Measurements from ENCODE around the gene SPEG. TPM values are rescaled to one million over a fixed set of nuclear protein-coding genes. Genes with fewer than 3 reads are reported as not detected.
"Not testable (repeated sequence)": the region's sequence is repeated elsewhere in the genome, so short reads cannot be mapped to it uniquely, and the experiment has no call there.

SPEG gene
- total RNA-seq, 1 experiment from 2014 or later: 56.6 TPM

DNA sequence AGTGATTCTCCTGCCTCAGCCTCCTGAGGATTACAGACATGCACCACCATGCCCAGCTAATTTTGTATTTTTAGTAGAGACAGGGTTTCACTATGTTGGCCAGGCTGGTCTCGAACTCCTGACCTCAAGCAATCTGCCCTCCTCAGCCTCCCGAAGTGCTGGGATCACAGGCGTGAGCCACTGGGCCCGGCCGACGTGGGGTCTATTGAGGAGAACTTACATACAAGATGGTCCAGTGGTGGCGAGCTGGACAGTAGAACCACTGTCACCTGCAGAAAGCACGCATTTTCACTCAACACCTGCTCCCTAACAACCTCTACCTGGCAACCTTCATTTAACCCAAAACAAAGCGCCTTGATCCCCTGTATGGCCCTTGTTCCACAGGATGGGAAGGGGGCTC, 39.6 kb upstream of the SPEG start:
- BruUV-seq (replicated peaks); H4K20me1 ChIP-seq (ENCODE audit: insufficient read depth); H3K9ac ChIP-seq (ENCODE audit: low read length); H3K4me2 ChIP-seq (ENCODE audit: low read length); H3K36me3 ChIP-seq (ENCODE audit: control insufficient read depth in 1 of 2, insufficient read depth in 2 of 2, low read length in 2 of 2); H3K27ac ChIP-seq (ENCODE audit: low read depth, low read length); intact Hi-C loops (cut with micrococcal nuclease); H3K27me3 ChIP-seq (ENCODE audit: insufficient read depth, low read length); H2AFZ ChIP-seq (ENCODE audit: low read depth, low read length, poor library complexity, severe bottlenecking); H3K4me3 ChIP-seq (replicated peaks in 1 of 2; ENCODE audit: low read depth in 1 of 2, low read length in 2 of 2); DNase-seq (ENCODE audit: low read depth, low spot score); ATAC-seq; H3K79me2 ChIP-seq (ENCODE audit: insufficient read depth, low read length); POLR2A ChIA-PET; CTCF ChIA-PET; H3K9me3 ChIP-seq (ENCODE audit: control insufficient read depth in 1 of 2, insufficient read depth in 1 of 2, low read depth in 1 of 2, low read length in 2 of 2); RAD21 ChIA-PET (ENCODE audit: low non-redundant PET in 1 of 2, low total read pairs in 2 of 2, uncharacterized antibody in 2 of 2, unreplicated experiment in 2 of 2); H3K9me2 ChIP-seq (ENCODE audit: insufficient read depth): not testable (repeated sequence)
- peaks cover 8 to 15% of the 10 kb centered on the region in 2 experiments; a peak in 3 of 4 replicates for H3K4me1 ChIP-seq (ENCODE audit: control insufficient read depth in 1 of 2, insufficient read depth in 2 of 2, low read length in 2 of 2)

DNA sequence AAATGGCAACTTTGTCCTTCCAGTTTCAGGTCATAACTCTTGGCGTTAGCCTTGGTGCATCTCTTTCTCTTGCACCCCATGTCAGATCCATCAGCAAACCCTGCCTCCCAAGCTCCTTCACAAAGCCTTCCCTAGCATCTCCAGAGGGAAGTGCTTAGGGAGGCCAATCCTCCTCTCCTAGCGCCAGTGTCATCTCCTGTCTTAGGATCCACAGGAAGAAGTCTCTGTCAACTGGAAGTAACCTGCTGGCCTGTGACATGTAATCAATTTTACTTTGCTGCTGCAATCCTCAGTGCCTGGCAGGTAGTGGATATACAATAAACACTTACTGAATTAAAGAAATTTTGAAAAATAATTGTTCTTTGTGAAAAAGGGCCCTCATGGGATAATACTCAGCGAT, 39.0 kb upstream of the SPEG start:
- Histone ChIP-seq H3K36me3 (ENCODE audit: control insufficient read depth in 1 of 2, insufficient read depth in 2 of 2, low read length in 2 of 2) (no peaks in the 10 kb centered on the region), H3K9me3 (ENCODE audit: control insufficient read depth in 1 of 2, insufficient read depth in 1 of 2, low read depth in 1 of 2, low read length in 2 of 2) (no peaks in the 10 kb centered on the region), H2AFZ (ENCODE audit: low read depth, low read length, poor library complexity, severe bottlenecking) (no peak overlapping the region), H3K27me3 (ENCODE audit: insufficient read depth, low read length) (no peaks in the 10 kb centered on the region), H4K20me1 (ENCODE audit: insufficient read depth) (no peaks in the 10 kb centered on the region), H3K9ac (ENCODE audit: low read length) (no peak overlapping the region), H3K4me2 (ENCODE audit: low read length) (no peak overlapping the region), H3K27ac (ENCODE audit: low read depth, low read length) (no peak overlapping the region), H3K79me2 (ENCODE audit: insufficient read depth, low read length) (no peaks in the 10 kb centered on the region), H3K4me3 (replicated peaks in 1 of 2; ENCODE audit: low read depth in 1 of 2, low read length in 2 of 2) (no peak overlapping the region), H3K4me1 (ENCODE audit: control insufficient read depth in 1 of 2, insufficient read depth in 2 of 2, low read length in 2 of 2) (peaks cover 8 to 15% of the 10 kb centered on the region in 2 experiments; a peak in 3 of 4 replicates), H3K9me2 (ENCODE audit: insufficient read depth) (no peaks in the 10 kb centered on the region)
- ChIA-PET POLR2A (no interaction called here), CTCF (no interaction called here), RAD21 (ENCODE audit: low non-redundant PET in 1 of 2, low total read pairs in 2 of 2, uncharacterized antibody in 2 of 2, unreplicated experiment in 2 of 2) (no interaction called here)
- no TSS peak for BruUV-seq (replicated peaks)
- intact Hi-C loops (cut with micrococcal nuclease): no loop called here
- TF ChIP-seq POLR2AphosphoS5 (IDR thresholded peaks at IDR 0.05; ENCODE audit: low read depth, low read length): no peak
- TF ChIP-seq TCF7L2 (IDR thresholded peaks at IDR 0.05; ENCODE audit: borderline replicate concordance, extremely low read depth, insufficient read depth, insufficient read length): no peak
- TF ChIP-seq, protein P1, sequence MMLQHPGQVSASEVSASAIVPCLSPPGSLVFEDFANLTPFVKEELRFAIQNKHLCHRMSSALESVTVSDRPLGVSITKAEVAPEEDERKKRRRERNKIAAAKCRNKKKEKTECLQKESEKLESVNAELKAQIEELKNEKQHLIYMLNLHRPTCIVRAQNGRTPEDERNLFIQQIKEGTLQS (IDR thresholded peaks at IDR 0.05): no peak
- no peak for TF ChIP-seq JUND (IDR thresholded peaks at IDR 0.05)
- TF ChIP-seq EZH2phosphoT487 (IDR thresholded peaks at IDR 0.05; ENCODE audit: borderline replicate concordance): no peak
- TF ChIP-seq CBX3 (IDR thresholded peaks at IDR 0.05; ENCODE audit: low read depth): no peak
- no peak for TF ChIP-seq ZNF274 (IDR thresholded peaks at IDR 0.05; ENCODE audit: low read depth, low read length)
- TF ChIP-seq YY1 (IDR thresholded peaks at IDR 0.05; ENCODE audit: extremely low read depth, insufficient replicate concordance, low read depth, low read length): no peak
- TF ChIP-seq SP1 (IDR thresholded peaks at IDR 0.05; ENCODE audit: low read depth): no peak
- no peak for TF ChIP-seq CEBPB (IDR thresholded peaks at IDR 0.05; ENCODE audit: low read depth)
- no peak for TF ChIP-seq POLR2A (IDR thresholded peaks at IDR 0.05; ENCODE audit: borderline replicate concordance, extremely low read depth, insufficient read depth, insufficient read length)
- ATAC-seq (no peak), DNase-seq (ENCODE audit: low read depth, low spot score) (no peak)
